HepG2 (cell line): ENCODE data around the gene IGDCC3. TPM values are rescaled to one million over a fixed set of nuclear protein-coding genes. Genes with fewer than 3 reads are reported as not detected.
A peak's percentile ranks its signal among the peaks of the same experiment; 100 is the strongest.

Experiments
- ATAC-seq: fragments of 200-7000 bp; cut with Tn5 transposase; 3 replicates; pipeline ENCODE4 v1.9.1; 2020; ENCODE audit warnings: mild to moderate bottlenecking, moderate library complexity
- BruUV-seq: library from RNA; stranded (reverse); fragments of 400-500 nt; replicated peaks from 2 replicates; lab custom pipeline; 2021; lab: Mats Ljungman, UMichigan
- CTCF ChIA-PET: fragments of 300-600 bp; formaldehyde crosslinking; extraction: SDS; loops from one replicate; lab custom pipeline; 2021; ENCODE audit warnings: low total read pairs, inconsistent platforms, low intra/inter-chr PET ratio; lab: Yijun Ruan, JAX
- POLR2A ChIA-PET: fragments of 350-600 bp; sonication (Branson Sonifier 250); formaldehyde crosslinking; loops from one replicate; lab custom pipeline; 2020; ENCODE audit warnings: antibody characterized with exemption, inconsistent platforms; lab: Yijun Ruan, JAX
- DNase-seq: peaks from one replicate; pipeline ENCODE4 v3.0.0-alpha.2; 2015; ENCODE audit warnings: low spot score
- FAIRE-seq: peaks from 3 replicates; lab custom pipeline; 2011; peaks lifted over from hg19 to GRCh38; lab: Jason Lieb, UNC
- H2AFZ ChIP-seq: one replicate; pipeline ENCODE4 v1.6.1; 2011; ENCODE audit warnings: low read length, inconsistent platforms
- H3K27ac ChIP-seq: fragments of 300-600 bp; 3 replicates; pipeline ENCODE4 v1.8.0; 2011; ENCODE audit warnings: mixed run types, mild to moderate bottlenecking, mixed read lengths, low read length, inconsistent platforms; ENCODE audit not compliant: insufficient read depth; ENCODE audit errors: extremely low read length
- H3K27me3 ChIP-seq, 2 experiments: fragments of 200-600 bp in 1 of 2; 2 replicates in 1 of 2; 3 replicates in 1 of 2; pipeline versions ENCODE4 v1.6.0 to v1.8.0; 2011; ENCODE audit warnings: low read length in 2 of 2, mild to moderate bottlenecking in 2 of 2, moderate library complexity in 2 of 2, inconsistent platforms in 1 of 2; ENCODE audit not compliant: insufficient read depth in 2 of 2, control insufficient read depth in 1 of 2
- H3K36me3 ChIP-seq, 2 experiments: fragments of 200-600 bp in 1 of 2; replicated peaks in 1 of 2; 2 replicates in 1 of 2; 3 replicates in 1 of 2; pipeline versions ENCODE4 v1.5.1 to v1.8.0; 2011; ENCODE audit warnings: low read length in 2 of 2, inconsistent platforms in 1 of 2; ENCODE audit not compliant: insufficient read depth in 2 of 2, control insufficient read depth in 1 of 2
- H3K4me1 ChIP-seq: 2 replicates; pipeline ENCODE4 v1.5.1; 2012; ENCODE audit warnings: low read length, inconsistent platforms; ENCODE audit not compliant: insufficient read depth
- H3K4me2 ChIP-seq: 2 replicates; pipeline ENCODE4 v1.6.0; 2011; ENCODE audit warnings: low read depth, low read length, inconsistent platforms
- H3K4me3 ChIP-seq, 3 experiments: fragments of 200-600 bp in 1 of 3; sonication (generic), shearing (Covaris generic) in 1 of 3; replicated peaks in 1 of 3; 2 replicates each; pipeline ENCODE4 v1.5.1; 2011 to 2016; ENCODE audit warnings: low read length in 3 of 3, inconsistent platforms in 2 of 3, low read depth in 2 of 3, mild to moderate bottlenecking in 2 of 3, control low read depth in 1 of 3, mixed read lengths in 1 of 3; ENCODE audit not compliant: insufficient read depth in 1 of 3
- H3K79me2 ChIP-seq: one replicate; pipeline ENCODE4 v1.6.1; 2011; ENCODE audit warnings: low read length, inconsistent platforms; ENCODE audit not compliant: insufficient read depth
- H3K9ac ChIP-seq: 2 replicates; pipeline ENCODE4 v1.6.0; 2011; ENCODE audit warnings: mild to moderate bottlenecking, low read depth, low read length, inconsistent platforms; ENCODE audit not compliant: insufficient read depth
- H3K9me3 ChIP-seq: 2 replicates; pipeline ENCODE4 v1.5.1; 2012; ENCODE audit warnings: mild to moderate bottlenecking, low read length
- H4K20me1 ChIP-seq: 2 replicates; pipeline ENCODE4 v1.6.0; 2011; ENCODE audit warnings: inconsistent platforms, mild to moderate bottlenecking, low read length, moderate library complexity; ENCODE audit not compliant: insufficient read depth
- CBX5 ChIP-seq: sonication (generic); formaldehyde crosslinking; IDR thresholded peaks from 2 replicates; pipeline ENCODE4 v1.4.0; 2020; ENCODE audit warnings: missing genetic modification reagents, borderline replicate concordance
- ISL2 ChIP-seq: sonication (generic); formaldehyde crosslinking; IDR thresholded peaks from 2 replicates; pipeline ENCODE4 v1.5.0; 2020; ENCODE audit warnings: missing genetic modification reagents
- NFRKB ChIP-seq: fragments of 450-650 bp; IDR thresholded peaks from 2 replicates; pipeline ENCODE4 v1.6.1; 2017
- RFX5 ChIP-seq: IDR thresholded peaks from 2 replicates; pipeline ENCODE4 v1.6.1; 2011; ENCODE audit warnings: low read depth, low read length, improper control_type of control experiment
- TBP ChIP-seq: sonication (generic); formaldehyde crosslinking; IDR thresholded peaks from 2 replicates; pipeline ENCODE4 v1.5.0; 2020; ENCODE audit warnings: missing genetic modification reagents
- ZMYM4 ChIP-seq: sonication (generic); formaldehyde crosslinking; IDR thresholded peaks from 2 replicates; pipeline ENCODE4 v1.8.1; 2023; ENCODE audit warnings: mild to moderate bottlenecking, missing genetic modification reagents
- ZNF430 ChIP-seq: sonication (generic); formaldehyde crosslinking; IDR thresholded peaks from 2 replicates; pipeline ENCODE4 v1.9.0; 2021; ENCODE audit warnings: mild to moderate bottlenecking, missing genetic modification reagents
- ZNF484 ChIP-seq: sonication (generic); formaldehyde crosslinking; IDR thresholded peaks from 2 replicates; pipeline ENCODE4 v1.5.1; 2020; ENCODE audit warnings: mild to moderate bottlenecking, low read depth, missing genetic modification reagents, borderline replicate concordance
- ZNF513 ChIP-seq: sonication (generic); formaldehyde crosslinking; conservative IDR thresholded peaks from 2 replicates; pipeline ENCODE4 v1.5.0; 2020; ENCODE audit warnings: missing genetic modification reagents
- ZNF816 ChIP-seq: sonication (generic); formaldehyde crosslinking; IDR thresholded peaks from 2 replicates; pipeline ENCODE4 v1.8.0; 2022; ENCODE audit warnings: missing genetic modification reagents, mild to moderate bottlenecking, borderline replicate concordance
- WGBS: methylation state at CpG from one replicate; pipeline ENCODE4 v1.1.6; 2017; ENCODE audit warnings: low lambda C conversion rate; 5-methylcytosine and 5-hydroxymethylcytosine counted together
- in situ Hi-C: cut with HindIII; loops from 2 replicates; pipeline ENCODE4 v1.10.0; 2017; ENCODE audit warnings: low pct_unique_long_range_greater_than_20kb; ENCODE audit not compliant: extremely low pct_ligation_motif_present
- intact Hi-C: fragments of 100-400 bp; cut with micrococcal nuclease; formaldehyde crosslinking; loops from one replicate; pipeline ENCODE4 v1.10.0; 2022; ENCODE audit not compliant: unreplicated experiment
- polyA plus RNA-seq, 8 experiments: library from polyadenylated mRNA; depleted of rRNA in 3 of 8; stranded (reverse) in 7 of 8; unstranded in 1 of 8; fragments of >200 nt; fragmentation: Illumina TruSeq in 4 of 8; extraction: Trizol in 4 of 8; gene quantifications; 2 replicates each; pipeline versions ENCODE4 v1.2.1 to v1.2.3, GENCODE V29; 2011 to 2016; ENCODE audit warnings: low read depth in 4 of 8, missing spikeins in 1 of 8, mixed read lengths in 1 of 8; ENCODE audit not compliant: insufficient read depth in 1 of 8
- total RNA-seq, 5 experiments: library from RNA; depleted of rRNA; stranded (reverse); fragments of >200 nt; fragmentation: Illumina TruSeq; extraction: Trizol; gene quantifications; 2 replicates each; pipeline ENCODE4 v1.2.3, GENCODE V29; 2016; ENCODE audit warnings: low read depth in 1 of 5
- TF ChIP-seq, protein P1 (sequence below), 2 experiments: sonication (generic) in 1 of 2; formaldehyde crosslinking in 1 of 2; IDR thresholded peaks; 2 replicates each; pipeline versions ENCODE4 v1.4.0 to v1.6.1; 2018 to 2020; ENCODE audit warnings: missing genetic modification reagents in 2 of 2, borderline replicate concordance in 1 of 2, low read depth in 1 of 2, mild to moderate bottlenecking in 1 of 2, missing biosample characterization in 1 of 2
- TF ChIP-seq, protein P2 (sequence below): IDR thresholded peaks from 2 replicates; pipeline ENCODE4 v1.6.1; 2016; ENCODE audit warnings: missing biosample characterization, missing genetic modification reagents, low read depth
- TF ChIP-seq, protein P3 (sequence below): sonication (generic); formaldehyde crosslinking; IDR thresholded peaks from 2 replicates; pipeline ENCODE4 v1.5.0; 2020; ENCODE audit warnings: mild to moderate bottlenecking, missing genetic modification reagents

The IGDCC3 gene
- total and polyA plus RNA-seq, 2 of the 13 experiments (the other 11 are each of a cell fraction or from before 2014, with no cell fraction given) = 30.1 to 51.8 TPM

DNA sequence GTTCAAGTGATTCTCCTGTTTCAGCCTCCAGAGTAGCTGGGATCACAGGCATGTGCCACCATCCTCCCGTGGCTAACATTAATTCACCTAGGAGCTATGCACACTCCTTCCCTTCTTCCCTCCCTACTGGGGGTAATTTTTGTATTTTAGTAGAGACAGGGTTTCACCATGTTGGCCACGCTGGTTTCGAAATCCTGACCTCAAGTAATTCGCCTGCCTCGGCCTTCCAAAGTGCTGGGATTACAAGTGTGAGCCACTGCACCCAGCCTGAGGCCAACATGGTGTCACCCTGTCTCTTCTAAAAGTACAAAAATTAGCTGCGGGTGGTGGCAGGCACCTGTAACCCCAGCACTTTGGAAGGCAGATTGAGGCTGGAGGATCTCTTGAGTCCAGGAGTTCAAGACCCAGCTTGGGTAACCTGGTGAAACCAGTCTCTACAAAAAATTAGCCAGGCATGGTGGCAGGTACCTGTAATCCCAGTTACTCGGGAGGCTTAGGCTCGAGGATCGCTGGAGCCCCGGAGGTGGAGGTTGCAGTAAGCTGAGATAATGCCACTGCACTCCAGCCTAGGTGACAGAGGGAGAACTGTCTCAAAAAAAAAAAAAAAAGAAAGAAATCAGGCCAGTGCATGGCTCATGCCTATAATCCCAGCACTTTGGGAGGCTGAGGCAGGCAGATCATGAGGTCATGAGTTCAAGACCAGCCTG, 67.2 kb downstream of the IGDCC3 start:
- no peaks in the 10 kb centered on the region for H4K20me1 ChIP-seq
- FAIRE-seq = no peak
- peak overlapping the region; percentile 56 for H3K4me2 ChIP-seq
- no peaks in the 10 kb centered on the region for H3K79me2 ChIP-seq
- H3K36me3 ChIP-seq = no peaks in the 10 kb centered on the region
- ChIA-PET POLR2A (interaction anchor here (0.9 to 1.0 kb wide), 2 partner anchors 11 to 74 kb away, joined by 3 read pairs; no protein-coding TSS in a partner anchor), CTCF (no interaction called here)
- no peak; the same call in 2 of the 3 replicates for ATAC-seq
- no peak overlapping the region for H3K27ac ChIP-seq
- peak overlapping the region in 1 of 3 experiments; percentile 14; a peak in 1 of 6 replicates for H3K4me3 ChIP-seq
- BruUV-seq = no TSS peak
- intact Hi-C loops = no loop called here
- no peaks in the 10 kb centered on the region for H3K9me3 ChIP-seq
- no peak overlapping the region for H2AFZ ChIP-seq
- 30% methylated on average over 10 of the region's 10 CpGs for WGBS
- no peak for DNase-seq
- peaks cover 56% of the 10 kb centered on the region for H3K4me1 ChIP-seq
- no peak for TF ChIP-seq ZNF430 (CRISPR knock-in tag)
- TF ChIP-seq, protein P1, sequence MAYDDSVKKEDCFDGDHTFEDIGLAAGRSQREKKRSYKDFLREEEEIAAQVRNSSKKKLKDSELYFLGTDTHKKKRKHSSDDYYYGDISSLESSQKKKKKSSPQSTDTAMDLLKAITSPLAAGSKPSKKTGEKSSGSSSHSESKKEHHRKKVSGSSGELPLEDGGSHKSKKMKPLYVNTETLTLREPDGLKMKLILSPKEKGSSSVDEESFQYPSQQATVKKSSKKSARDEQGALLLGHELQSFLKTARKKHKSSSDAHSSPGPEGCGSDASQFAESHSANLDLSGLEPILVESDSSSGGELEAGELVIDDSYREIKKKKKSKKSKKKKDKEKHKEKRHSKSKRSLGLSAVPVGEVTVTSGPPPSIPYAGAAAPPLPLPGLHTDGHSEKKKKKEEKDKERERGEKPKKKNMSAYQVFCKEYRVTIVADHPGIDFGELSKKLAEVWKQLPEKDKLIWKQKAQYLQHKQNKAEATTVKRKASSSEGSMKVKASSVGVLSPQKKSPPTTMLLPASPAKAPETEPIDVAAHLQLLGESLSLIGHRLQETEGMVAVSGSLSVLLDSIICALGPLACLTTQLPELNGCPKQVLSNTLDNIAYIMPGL (CRISPR knock-in tag; IDR thresholded peaks at IDR 0.05; ENCODE audit: borderline replicate concordance in 1 of 2, low read depth in 1 of 2) = no peak
- no peak for TF ChIP-seq TBP (CRISPR knock-in tag)
- no peak for TF ChIP-seq ZNF484 (CRISPR knock-in tag)
- TF ChIP-seq, protein P2, sequence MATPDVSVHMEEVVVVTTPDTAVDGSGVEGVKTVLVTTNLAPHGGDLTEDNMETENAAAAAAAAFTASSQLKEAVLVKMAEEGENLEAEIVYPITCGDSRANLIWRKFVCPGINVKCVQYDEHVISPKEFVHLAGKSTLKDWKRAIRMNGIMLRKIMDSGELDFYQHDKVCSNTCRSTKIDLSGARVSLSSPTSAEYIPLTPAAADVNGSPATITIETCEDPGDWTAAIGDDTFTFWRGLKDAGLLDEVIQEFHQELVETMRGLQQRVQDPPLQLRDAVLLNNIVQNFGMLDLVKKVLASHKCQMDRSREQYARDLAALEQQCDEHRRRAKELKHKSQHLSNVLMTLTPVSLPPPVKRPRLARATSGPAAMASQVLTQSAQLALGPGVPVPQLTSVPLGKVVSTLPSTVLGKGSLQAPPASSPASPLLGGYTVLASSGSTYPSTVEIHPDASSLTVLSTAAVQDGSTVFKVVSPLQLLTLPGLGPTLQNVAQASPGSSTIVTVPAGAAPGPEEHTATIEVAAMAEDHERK = no peak
- no peak for TF ChIP-seq RFX5
- TF ChIP-seq ZMYM4 (CRISPR knock-in tag) = 0 out of 2 replicates have a peak, but pooled peaks have one; percentile 29
- no peak for TF ChIP-seq CBX5 (CRISPR knock-in tag)
- TF ChIP-seq, protein P3, sequence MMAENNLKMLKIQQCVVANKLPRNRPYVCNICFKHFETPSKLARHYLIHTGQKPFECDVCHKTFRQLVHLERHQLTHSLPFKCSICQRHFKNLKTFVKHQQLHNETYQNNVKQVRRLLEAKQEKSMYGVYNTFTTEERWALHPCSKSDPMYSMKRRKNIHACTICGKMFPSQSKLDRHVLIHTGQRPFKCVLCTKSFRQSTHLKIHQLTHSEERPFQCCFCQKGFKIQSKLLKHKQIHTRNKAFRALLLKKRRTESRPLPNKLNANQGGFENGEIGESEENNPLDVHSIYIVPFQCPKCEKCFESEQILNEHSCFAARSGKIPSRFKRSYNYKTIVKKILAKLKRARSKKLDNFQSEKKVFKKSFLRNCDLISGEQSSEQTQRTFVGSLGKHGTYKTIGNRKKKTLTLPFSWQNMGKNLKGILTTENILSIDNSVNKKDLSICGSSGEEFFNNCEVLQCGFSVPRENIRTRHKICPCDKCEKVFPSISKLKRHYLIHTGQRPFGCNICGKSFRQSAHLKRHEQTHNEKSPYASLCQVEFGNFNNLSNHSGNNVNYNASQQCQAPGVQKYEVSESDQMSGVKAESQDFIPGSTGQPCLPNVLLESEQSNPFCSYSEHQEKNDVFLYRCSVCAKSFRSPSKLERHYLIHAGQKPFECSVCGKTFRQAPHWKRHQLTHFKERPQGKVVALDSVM = peak; percentile 53
- no peak for TF ChIP-seq ISL2
- TF ChIP-seq ZNF816 (CRISPR knock-in tag) = no peak
- no peak for TF ChIP-seq ZNF513 (CRISPR knock-in tag)
- TF ChIP-seq NFRKB = no peak
- TF ChIP-seq, all 625 proteins: peak for 2
- Histone ChIP-seq H3K27me3 (no peaks in the 10 kb centered on the region; a peak in 1 of 5 replicates), H3K9ac (no peak overlapping the region)
- in situ Hi-C loops = no loop called here
